Chondrocyte (in vitro differentiated cells): ENCODE data around the gene TWIST2. TPM values are rescaled to one million over a fixed set of nuclear protein-coding genes. Genes with fewer than 3 reads are reported as not detected.

Source experiments
- DNase-seq: peaks from one replicate; pipeline ENCODE4 v3.0.0; 2021; ENCODE audit warnings: mixed read lengths, low spot score
- H3K27ac Mint-ChIP-seq: one replicate; pipeline ENCODE4 v1.8.0; 2021; ENCODE audit warnings: mild to moderate bottlenecking, moderate library complexity, mixed read lengths; ENCODE audit not compliant: unreplicated experiment
- H3K27me3 Mint-ChIP-seq: 2 replicates; pipeline ENCODE4 v1.8.0; 2021; ENCODE audit warnings: low read depth, mixed read lengths
- H3K36me3 Mint-ChIP-seq: 2 replicates; pipeline ENCODE4 v1.8.0; 2021; ENCODE audit warnings: low read depth, mixed read lengths
- H3K4me1 Mint-ChIP-seq: 2 replicates; pipeline ENCODE4 v1.8.0; 2021; ENCODE audit warnings: low read depth, mild to moderate bottlenecking, mixed read lengths
- H3K4me3 Mint-ChIP-seq: one replicate; pipeline ENCODE4 v1.8.0; 2021; ENCODE audit warnings: mild to moderate bottlenecking, moderate library complexity, mixed read lengths; ENCODE audit not compliant: unreplicated experiment
- H3K9me3 Mint-ChIP-seq: 2 replicates; pipeline ENCODE4 v1.8.0; 2021; ENCODE audit warnings: low read depth, mixed read lengths
- total RNA-seq: library from RNA; stranded (reverse); gene quantifications from 3 replicates; pipeline ENCODE4 v1.2.1, GENCODE V29; 2021
- TF ChIP-seq, protein P1 (sequence below): fragments of 200-600 bp; sonication (generic); IDR thresholded peaks from 2 replicates; pipeline ENCODE4 v1.5.0; 2021; ENCODE audit warnings: antibody characterized with exemption, mild to moderate bottlenecking, moderate library complexity

TWIST2 gene
- total RNA-seq, 1 donor from 2014 or later = 2.4 TPM

DNA sequence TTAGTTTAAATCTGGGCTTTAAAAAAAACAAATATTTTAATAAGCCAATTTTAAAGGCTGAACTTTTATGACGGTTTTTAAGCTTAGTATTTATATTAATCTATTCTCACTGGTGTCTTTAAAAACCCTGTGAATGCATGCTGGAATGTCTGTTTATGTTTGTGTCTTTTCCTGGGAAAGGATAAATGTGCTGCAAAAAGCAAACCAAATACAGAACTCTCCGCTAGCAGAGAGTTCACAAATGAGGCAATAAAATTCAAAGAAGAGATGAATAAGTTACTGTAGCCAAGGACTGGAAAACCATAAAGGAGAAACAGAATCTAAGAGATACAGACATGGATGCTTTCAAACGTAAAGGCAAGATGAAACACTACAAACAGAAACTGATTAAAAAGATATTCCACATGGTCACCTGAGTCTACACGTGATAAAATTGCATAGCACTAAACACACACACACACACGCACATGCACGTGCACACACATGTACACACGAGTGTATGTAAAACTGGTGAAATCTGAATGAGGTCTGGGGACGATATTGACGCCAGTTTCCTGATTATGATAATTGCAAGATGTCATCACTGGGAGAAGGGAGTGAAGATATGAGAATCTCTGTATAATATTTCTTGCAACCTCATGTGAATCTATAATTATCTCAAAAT is 4.5 kb downstream of the TWIST2 start:
- Mint-ChIP-seq H3K27me3 (peaks cover 13% of the 10 kb centered on the region), H3K27ac (no peak overlapping the region), H3K4me3 (no peak overlapping the region), H3K36me3 (peaks cover 1% of the 10 kb centered on the region), H3K9me3 (no peaks in the 10 kb centered on the region), H3K4me1 (peaks cover 13% of the 10 kb centered on the region)
- TF ChIP-seq, protein P1, sequence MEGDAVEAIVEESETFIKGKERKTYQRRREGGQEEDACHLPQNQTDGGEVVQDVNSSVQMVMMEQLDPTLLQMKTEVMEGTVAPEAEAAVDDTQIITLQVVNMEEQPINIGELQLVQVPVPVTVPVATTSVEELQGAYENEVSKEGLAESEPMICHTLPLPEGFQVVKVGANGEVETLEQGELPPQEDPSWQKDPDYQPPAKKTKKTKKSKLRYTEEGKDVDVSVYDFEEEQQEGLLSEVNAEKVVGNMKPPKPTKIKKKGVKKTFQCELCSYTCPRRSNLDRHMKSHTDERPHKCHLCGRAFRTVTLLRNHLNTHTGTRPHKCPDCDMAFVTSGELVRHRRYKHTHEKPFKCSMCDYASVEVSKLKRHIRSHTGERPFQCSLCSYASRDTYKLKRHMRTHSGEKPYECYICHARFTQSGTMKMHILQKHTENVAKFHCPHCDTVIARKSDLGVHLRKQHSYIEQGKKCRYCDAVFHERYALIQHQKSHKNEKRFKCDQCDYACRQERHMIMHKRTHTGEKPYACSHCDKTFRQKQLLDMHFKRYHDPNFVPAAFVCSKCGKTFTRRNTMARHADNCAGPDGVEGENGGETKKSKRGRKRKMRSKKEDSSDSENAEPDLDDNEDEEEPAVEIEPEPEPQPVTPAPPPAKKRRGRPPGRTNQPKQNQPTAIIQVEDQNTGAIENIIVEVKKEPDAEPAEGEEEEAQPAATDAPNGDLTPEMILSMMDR = no peak
- no peak for DNase-seq

- Mint-ChIP-seq H3K27me3 (peaks cover 13% of the 10 kb centered on the region), H3K27ac (no peak overlapping the region), H3K4me1 (peaks cover 13% of the 10 kb centered on the region), H3K4me3 (no peak overlapping the region), H3K36me3 (peaks cover 1% of the 10 kb centered on the region), H3K9me3 (no peaks in the 10 kb centered on the region)
- no peak for DNase-seq
- TF ChIP-seq, protein P1 = no peak
Measured at GRCh38 chr2:238853218-238853617, 5.3 kb downstream of the TWIST2 start.

GRCh38 chr2:238853721-238854120 is 5.8 kb downstream of the TWIST2 start:
- H3K4me1 Mint-ChIP-seq = peaks cover 13% of the 10 kb centered on the region
- DNase-seq = no peak
- H3K4me3 Mint-ChIP-seq = no peak overlapping the region
- peaks cover 1% of the 10 kb centered on the region for H3K36me3 Mint-ChIP-seq
- TF ChIP-seq, protein P1 = no peak
- H3K27ac Mint-ChIP-seq = no peak overlapping the region
- no peaks in the 10 kb centered on the region for H3K9me3 Mint-ChIP-seq
- peaks cover 13% of the 10 kb centered on the region for H3K27me3 Mint-ChIP-seq

DNA sequence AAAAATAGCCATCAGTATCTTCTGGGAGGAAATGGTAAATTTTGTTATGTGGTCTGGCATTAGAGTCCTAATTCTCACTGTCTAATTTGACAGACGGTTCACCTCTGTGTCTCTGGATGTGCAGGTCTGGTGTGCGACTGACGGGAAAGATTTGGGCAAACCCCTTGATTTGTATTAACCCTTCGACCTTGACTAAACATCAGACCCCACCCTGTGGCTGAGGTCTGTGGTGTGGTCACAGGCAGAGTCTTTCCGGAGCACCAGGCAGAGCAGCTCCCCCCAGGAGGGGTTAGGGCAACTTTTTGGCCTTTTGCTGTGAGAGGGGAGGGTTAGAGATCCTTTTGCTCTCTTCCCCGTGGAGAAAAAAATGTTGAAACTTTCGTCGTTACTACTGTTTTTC is 6.4 kb downstream of the TWIST2 start:
- Mint-ChIP-seq H3K9me3 (no peaks in the 10 kb centered on the region), H3K4me1 (peaks cover 13% of the 10 kb centered on the region), H3K36me3 (peaks cover 1% of the 10 kb centered on the region), H3K27ac (no peak overlapping the region), H3K27me3 (peaks cover 13% of the 10 kb centered on the region), H3K4me3 (no peak overlapping the region)
- TF ChIP-seq, protein P1 = no peak
- DNase-seq = no peak

- H3K36me3 Mint-ChIP-seq = peaks cover 1% of the 10 kb centered on the region
- peaks cover 11% of the 10 kb centered on the region for H3K4me1 Mint-ChIP-seq
- no peak overlapping the region for H3K27ac Mint-ChIP-seq
- DNase-seq = no peak
- H3K9me3 Mint-ChIP-seq = no peaks in the 10 kb centered on the region
- peaks cover 13% of the 10 kb centered on the region for H3K27me3 Mint-ChIP-seq
- TF ChIP-seq, protein P1 = no peak
- H3K4me3 Mint-ChIP-seq = no peak overlapping the region
Measured at GRCh38 chr2:238854699-238855229, 6.9 kb downstream of the TWIST2 start.
